Activated CD8-positive, alpha-beta memory T cell treated with anti-CD3 and anti-CD28 coated beads, Interleukin-2, amount 50 U/mL, for 1 hour (primary cell): ENCODE data around the gene SREBF1.

Source experiments
- DNase-seq: peaks from one replicate; pipeline ENCODE4 v3.0.0-alpha.2; 2020; ENCODE audit errors: extremely low read depth

The SREBF1 gene

DNA sequence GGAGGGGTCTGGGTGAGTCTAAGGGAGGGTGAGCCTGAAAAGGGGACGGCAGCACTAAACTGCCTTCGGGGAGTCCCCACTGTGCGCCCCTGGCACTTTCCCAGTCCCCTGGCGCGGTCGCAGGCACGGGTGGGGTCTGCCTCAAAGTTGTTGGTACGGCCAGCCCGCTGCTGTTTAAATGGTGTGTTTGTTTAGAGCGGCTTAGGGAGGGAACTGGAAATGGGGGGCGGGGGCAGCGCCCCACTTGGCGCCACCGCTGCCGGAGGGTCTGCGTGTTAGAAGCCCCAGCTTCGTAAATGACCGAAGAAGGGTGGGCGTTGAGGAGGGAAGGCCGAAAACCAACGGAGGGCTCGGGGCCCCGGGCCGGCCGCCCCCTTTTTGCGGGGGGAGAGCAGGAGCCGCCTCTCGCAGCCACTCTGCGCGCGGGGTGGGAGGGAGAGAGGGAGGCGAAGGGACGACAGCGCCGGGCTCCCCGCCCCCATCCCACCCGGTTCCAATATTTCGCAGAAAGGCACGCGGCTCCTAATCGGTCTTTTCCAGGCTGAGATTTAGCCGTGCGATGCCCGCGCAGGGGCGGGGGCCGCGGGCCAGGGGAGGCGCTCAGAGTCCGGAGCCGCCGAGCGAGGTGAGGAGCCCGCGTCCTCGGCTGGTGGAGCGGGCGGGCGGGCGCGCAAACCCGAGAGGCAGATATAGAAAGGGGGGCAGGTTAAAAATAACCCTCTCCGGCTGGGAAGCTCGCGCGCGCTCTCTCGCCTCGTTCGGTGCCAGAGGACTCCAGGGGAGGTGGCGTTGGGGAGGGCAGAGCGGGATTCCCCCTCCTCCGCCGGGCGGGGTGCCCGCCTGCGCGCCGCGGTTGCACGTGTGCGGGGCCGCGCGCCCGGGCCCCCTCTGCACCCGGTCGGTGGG, 54.9 kb downstream of the SREBF1 start:
- no peak for DNase-seq

DNA sequence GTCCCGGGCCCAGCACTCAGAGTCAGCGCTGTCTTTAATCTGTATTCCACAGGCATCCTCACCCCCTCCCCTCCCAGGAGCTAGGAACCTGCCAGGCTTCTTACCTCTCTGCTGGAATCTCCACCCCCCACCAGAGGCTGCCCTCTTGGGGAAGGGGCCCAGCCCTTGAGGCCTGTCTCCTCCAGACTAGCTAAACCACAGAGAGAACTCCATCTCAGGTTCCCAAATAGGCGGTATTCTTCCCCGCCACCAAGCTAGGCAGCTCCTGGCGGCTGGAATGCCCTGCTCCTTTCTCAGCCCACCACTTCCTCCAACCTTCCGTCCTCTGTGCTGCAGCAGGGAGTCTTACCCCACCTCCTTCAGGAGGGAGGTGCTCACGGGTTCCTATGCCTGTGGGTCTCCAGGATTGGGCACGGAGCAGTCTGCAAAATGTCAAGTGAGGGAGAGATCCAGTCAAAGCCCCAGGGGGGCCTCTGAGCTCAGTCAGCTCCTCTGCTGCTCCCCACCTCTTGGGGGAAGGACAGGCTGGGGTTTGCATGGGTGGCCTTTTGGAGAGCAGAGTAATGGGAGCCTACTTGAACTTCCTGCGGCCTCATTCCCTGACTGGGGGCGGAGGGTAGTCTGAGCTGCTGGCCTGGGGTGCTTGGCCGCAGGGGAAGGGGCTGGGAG, 55.7 kb downstream of the SREBF1 start:
- no peak for DNase-seq

DNA sequence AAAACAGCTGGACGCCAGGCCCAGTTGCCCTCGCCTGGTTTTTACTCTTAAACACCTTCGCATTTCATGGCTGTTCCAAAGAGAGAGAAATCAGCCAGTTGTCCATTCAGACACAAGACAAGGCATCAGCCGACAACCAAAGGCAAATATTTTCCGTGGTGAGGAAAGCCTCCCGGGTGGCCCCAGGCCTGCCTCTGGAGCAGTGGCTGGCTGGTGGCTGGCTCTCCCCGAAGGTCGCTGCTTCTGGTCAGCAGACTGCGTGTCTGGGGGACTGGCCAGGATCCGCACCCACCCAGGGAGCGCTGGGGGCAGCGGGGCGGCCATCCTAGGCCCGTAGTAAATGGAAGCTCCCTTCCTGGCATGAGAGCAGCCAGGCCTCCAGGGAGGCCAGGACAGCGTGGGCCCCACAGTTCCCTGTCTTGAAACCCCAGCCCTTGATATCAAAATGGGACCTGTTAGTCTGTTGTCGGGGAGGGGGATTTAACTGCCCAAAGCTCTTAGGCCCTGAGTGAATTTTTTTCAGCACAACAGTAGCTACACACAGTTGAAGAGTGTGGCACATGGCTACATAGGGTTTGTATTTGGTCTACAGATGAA, 57.7 kb downstream of the SREBF1 start:
- no peak for DNase-seq

DNA sequence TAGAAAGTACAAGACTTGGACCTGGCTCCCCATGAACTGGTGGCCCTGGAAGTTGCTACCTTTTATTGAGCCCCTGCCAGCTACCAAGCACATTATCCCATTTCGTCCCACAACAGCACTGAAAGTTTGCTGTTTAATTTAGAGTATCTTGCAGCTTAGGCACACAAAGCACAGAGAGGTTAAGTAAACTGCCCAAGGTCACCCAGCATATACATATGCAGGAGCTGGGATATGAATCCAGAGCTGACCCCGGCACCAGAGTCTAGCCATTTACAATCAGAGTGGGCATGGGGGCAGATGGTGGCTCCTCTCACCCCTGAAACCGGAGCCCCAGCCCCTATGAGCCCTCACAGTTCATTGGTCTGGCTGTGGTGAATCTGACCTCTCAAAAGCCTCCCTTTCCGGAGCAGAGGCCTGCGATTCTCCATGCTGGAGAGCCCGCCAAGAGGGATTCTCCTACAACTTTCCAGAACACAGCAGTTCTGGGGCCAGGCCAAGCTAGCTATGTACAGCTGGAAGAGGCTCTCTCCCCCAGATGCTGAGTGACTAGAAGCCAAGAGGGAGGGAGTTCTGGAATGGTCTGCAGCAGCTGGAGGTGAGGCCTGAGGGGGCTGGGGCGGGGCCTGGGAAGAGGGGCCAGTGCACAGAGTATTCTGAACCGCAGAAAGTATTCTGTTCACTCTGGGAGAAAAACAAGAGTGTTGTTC, 58.3 kb downstream of the SREBF1 start:
- no peak for DNase-seq

DNA sequence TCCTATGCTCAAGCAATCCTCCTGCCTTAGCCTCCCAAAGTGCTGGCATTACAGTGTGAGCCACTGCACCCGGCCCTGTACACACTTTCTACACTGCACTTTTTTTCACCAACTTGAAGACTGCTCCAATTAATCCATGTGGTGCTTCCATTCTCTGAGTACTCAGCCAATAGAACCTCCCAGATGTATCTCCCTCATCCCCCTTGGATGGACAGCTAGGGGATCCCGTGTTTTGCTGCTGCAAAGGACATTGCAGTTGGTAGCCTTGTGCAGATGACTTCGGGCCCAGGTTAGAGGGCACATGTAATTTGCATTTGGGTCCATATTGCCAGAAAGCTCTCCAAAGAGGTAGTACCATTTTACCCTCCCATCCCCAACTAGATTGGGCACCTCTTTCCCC, 59.9 kb downstream of the SREBF1 start:
- DNase-seq, result no peak

DNA sequence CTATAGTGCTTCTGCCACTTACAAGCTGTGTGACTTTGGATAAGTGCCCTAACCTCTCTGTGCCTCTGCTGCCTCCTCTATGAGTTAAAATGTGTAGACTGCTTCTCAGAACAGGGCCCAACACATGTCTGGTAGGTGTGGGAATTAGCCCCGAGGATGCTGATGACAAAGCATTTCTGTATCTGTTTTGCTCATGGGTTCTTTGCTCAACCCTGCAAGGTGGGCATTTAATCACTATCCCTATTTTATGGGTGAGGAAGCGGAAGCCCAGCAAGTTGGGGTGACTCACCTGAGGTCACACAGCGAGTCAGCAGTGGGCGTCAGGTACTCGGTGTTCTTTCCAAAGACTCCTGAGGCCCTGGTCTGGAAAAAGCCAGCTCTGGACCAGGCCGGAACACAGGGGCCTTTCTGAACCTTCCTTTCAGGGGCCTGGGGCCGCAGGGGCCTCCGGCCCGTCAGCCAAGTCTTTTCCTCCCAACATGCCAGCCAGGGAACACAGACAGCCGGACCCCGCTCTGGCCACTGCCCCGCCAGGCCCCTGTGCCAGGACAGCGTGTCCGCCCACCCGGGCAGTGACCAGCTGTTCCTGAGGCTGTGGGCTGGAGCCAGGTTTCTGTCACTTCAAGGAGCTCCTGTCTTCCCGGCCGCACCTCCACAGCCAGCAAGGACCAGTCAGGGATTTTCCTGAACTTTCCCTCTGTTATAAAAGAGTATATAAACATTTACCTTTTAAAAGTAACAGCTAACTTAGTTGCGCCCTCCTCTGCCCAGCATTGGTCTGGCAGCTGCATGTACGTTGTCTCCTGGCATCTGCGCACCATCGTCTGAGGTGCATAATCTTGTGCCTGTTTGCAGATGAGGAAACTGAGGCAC, 62.5 kb downstream of the SREBF1 start:
- no peak for DNase-seq

DNA sequence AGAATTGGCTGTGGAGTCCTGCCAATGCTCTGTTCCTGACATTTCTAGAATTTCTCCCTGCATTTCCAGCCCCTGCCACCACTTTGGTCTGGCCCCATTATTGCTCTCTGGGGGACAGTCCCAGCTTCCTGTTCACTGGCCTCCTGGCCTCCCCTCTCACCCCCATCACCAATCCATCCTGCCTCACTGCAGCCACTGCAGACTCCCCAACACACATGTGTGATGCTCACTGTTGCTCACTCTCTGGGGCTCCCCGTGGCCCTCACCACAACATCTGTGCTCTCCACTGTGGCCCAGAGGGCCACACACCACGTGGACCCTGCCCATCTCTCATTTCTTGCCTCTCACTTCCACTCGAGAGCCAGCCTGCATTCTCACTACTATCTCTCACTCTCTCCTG, 64.6 kb downstream of the SREBF1 start:
- no peak for DNase-seq

DNA sequence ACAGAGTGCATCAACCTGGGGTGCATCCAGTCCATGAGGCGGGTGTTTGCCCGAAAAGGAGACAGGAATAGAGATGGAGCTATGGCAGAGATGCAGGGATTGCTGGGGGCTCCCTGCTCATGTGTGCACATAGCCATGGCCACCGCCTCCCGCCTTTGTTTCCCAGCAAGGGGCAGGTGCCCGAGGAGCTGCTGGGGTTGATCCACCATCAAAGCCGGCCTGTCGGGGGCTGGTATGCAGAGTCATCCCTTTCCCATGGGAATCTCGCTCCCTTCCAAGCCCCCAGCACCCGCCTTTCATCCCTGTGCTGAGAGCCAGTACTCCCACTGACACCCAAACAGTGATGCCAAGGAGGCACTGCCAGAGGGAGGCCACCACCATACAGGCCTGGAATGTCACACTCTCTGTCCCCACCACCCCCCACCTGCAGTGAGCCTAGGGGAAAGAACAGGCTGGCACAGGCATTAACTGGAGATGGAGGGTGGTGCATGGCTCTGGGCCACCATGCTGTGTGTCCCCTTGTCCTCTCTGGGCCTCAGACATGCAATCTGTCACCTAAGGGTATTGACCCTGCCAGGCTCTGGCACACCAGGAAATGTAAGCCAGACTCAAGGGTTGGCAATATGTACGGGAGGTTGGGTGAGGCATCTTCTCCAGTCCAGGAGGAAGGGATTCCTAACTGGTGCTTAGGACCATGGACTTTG, 65.1 kb downstream of the SREBF1 start:
- no peak for DNase-seq

DNA sequence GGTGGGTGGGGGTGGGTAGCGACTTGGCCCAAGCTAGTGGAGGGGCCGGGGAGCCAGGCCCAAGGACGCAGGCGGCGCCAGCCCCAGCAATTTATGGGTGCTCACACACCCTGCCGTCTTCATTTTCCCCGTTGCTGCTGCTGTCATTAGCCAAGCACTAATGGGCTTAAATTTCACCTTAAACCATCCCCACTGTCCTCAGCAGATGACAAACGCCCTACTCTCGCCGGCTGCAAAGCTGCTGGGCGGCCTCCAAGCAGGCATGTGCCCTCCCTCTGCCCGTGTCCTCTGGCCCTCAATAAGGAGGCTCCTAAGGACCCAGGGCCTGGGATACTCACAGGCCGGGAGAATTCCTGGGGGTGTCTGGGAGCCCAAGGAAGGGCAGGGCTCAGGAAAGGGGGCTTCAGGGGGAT, 66.1 kb downstream of the SREBF1 start:
- no peak for DNase-seq

DNA sequence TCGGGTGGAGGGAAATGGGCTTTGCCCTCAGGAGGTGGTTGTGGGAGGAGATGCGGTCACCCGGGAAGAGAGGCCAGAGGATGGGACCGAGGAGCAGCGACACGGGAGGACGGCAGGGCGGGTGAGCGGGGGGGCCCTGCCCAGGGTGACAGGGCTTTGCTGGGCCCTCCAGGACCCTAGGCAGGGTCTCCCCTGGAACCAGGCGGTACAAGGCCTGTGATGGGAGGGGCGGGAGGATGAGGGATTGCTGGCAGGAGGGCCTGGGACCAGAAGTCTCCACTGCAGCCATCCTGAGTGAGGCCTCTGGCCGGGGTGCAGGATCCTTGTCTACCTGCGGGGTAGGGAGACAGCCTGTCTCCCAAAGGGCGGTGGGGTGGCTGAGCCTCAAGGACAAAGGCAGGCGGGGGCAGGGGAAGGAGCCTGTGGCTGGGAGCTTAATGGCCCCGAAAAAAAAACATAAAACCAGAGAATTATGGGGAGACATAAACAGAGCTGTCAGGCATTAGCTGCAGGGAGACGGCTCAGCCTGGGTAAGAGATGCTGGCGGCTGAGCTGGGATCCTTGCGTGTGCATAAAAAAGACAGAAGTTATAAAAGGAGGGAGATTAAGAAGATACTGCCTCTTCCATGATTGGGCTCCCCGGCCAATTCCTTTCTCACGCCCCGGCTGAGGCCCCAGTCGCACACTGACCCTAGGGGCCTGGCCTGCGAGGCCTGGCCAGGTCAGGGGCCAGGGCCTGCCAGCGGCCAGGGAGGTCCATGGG, 66.7 kb downstream of the SREBF1 start:
- DNase-seq, result no peak

DNA sequence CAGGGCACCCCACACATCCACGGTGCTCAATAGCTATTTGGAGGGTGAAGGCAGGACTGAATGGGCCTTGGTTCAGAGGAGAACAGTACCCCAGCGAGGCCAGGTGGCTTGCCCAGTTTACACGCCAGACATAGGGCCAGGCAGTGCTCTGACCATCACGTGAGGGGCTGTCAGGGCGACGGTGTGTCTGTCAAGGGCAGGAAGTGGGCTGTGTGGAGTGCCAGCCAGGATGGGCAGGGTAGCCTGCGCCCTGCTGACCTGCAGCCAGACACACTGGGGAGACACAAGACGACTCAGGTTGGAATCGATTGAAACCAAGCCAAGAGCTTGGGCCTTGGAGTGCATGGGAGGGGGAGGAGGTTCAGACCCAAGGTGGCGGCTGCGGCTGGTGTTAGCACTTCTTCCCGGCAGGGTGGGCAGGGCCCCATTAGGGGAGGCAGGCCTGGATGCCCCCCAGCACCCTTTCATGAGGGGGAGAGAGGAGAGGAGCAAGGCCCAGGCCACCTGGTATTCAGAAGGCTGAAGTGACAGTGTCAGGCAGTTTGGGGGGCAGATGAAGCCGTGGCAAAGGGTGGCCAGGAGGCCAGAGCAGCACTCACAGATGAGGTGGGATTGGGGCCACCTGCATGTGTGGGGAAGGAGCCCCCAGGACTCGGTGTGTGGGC, 68.2 kb downstream of the SREBF1 start:
- no peak for DNase-seq

DNA sequence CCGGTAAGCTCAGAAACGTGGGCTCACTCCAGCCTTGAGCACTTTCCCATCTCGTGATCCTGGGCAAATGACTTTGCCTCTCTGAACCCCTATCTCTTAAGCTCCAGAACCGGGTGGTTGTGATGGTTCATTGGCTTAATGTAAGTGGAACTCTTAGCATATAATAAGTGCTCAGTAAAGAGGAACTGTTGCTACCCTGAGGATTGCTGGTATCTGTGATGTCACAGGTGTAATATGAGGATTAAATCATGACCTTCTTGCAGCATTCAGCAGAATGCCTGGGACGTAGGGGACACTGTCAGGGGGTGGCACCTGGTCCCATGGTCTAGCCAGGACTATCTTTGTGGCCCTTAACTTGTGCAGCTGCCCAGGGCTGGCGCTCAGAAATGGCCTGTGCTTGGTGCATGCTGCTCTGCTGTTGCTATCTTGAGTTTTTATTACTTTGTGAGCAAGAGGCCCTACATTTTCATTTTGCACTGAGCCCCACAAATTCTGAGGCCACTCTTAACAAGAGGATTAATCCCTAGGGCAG, 68.8 kb downstream of the SREBF1 start:
- DNase-seq, result no peak

DNA sequence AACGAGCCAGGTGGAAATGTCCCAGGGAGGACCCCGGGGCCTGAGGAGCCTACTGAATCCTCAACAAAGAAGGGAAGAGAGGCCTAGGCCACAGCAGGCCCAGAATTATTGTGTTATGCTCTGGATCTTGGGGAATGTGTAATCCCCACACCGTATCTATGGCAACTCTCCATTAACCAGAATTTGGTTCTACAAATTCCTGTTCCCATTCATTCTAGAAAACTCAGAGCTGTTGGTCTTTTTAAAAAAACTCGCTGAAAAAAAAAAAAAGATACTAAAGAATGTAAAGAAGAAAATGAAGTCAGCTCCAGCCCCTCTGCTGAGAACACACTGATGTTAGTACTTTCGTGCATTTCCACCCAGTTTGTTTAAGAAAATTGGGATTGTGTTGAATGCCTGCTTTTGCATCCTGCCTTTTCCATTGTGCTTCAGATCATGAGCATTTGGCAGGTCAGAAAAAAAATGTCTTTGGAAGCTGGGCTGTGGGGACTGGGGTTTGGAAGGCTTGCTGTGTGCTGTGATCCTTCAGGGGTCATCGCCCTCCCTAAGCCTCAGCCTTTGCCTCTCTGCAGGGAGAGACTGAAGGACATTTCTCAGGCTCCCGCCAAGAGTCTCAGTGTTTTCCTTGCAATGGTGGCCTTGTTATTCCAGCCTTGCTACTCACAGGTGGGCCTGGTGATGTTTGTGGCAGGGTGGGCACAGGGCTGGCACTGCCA, 69.5 kb downstream of the SREBF1 start:
- DNase-seq, result no peak

DNA sequence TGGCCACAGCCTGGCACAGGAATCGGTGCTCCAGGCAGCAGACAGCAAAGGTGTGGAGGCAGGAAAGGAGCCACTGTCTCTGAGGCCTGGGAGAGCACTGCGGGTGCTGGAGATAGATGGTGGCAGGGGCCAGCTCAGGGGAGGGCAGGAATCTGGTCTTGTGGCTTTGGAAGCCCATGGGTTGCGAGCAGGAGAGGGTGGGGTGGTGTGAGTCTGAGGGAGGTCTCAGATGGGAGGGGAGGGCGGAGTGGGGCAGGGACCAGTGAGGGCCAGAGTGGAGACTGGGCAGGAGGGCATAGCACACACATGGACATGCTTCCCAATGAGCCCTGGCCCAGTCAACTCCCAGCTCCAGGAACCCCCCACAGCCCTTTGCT, 70.1 kb downstream of the SREBF1 start:
- no peak for DNase-seq

DNA sequence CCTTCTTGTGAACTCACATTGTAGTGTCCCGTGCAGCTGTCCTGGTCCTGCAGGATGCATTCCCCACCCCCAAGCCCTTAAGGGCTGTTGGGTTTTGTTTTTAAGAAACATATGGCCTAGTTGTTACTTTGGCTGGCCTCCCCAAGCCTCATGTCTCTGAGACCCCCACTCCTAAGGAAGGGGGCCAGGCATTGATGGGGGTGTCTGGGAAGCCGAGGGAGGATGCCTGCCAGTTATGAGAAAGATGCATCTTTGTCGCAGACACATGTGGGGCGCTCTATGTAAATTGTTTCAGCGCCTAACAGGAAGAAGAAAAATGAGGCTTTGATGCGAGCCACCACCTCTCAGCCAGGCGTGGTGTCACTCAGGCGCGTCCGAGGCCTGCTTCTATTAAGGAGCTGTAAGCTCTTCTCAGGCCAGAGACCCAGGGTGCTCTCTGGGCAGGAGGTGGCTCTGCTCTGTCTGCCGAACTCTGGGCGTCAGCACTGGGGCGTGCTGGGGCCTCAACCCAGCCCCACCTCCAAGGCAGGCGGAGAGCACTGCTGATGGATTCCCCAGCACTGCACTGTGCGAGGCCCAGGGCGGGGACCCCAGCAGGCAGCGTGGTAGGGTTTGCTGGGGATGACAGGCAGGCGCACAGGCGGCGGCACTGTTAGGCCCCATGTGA, 70.6 kb downstream of the SREBF1 start:
- DNase-seq, result no peak

DNA sequence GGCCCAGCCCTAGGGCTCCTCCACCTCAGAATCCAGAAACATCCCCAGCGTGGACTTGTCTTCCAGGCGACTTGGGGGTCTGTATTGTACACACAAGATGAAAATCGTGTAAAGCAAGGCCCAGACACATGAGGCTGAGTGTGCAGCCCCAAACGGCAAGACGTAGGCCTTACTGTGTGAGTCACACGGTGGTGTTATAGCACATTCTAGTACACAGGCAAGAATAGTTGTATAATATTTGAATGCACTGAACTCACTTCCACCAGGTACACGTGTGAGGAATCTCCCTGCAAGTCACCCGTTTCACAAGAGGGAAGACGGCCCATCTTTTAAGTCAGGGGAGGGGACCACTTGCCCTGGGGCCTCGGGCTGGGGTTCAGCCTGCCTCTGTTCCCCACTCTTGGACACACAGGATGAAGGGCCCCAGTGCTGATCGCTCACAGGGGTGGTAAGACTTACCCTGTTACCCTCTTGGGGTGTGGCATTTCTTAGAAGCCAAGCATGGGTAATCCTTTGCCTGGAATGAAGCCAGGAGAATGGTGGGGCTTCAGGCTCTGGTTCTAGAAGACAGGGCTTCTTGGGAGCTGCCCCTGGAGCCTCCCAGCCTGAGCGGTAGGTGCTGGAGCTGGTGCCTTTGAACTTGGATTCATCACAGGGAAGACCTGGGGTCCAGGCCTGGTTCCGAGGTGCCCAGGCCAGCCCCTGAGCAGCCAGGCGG, 71.3 kb downstream of the SREBF1 start:
- no peak for DNase-seq

DNA sequence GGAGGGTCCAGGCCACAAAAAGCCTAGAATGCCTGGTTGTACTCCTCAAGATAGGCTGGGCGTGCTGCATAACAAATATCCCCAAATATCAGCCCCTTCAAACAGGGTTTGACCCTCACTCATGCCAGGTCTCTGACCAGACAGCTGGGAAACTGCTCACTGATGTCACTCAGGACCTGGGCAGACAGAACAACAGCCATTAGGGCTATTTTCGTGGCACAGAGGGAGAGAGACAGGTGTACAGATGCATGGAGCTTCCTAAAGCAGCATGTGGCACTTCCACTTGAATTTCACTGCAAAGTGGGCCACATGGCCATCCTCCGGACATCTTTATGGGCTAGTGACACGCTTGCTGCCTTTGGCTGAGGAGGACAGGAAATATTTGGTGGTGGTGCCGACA, 73.1 kb downstream of the SREBF1 start:
- no peak for DNase-seq
